Stimulated activated CD4-positive, alpha-beta T cell treated with anti-CD3 and anti-CD28 coated beads, Interleukin-12 subunit alpha, Interleukin-12 subunit beta, amount 100 ng/mL, for 48 hours (primary cell): ENCODE measurements around the gene ST3GAL6.

Experiments used
- DNase-seq, 3 donors: peaks; one replicate each; pipeline ENCODE4 v3.0.0-alpha.2; 2020; ENCODE audit warnings: low read depth in 2 of 3, low spot score in 1 of 3

Gene ST3GAL6

DNA sequence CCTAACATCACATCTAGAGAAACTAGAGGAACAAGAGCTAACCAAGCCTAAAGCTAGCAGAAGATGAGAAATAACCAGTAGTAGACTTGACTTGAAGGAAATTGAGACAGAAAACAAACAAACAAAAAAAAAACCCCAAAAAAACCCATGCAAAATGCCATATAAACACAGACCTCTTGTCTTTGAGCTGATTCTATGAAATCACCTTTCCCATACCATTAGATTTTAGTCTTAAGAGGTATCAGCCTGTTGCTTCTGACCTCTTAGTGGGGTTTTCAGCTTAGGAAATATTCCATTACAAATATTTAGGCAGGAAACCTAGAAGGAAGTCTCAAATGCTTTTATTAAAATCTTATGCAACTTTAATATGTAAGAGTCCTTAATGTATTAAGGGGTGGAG is 23.9 kb upstream of the ST3GAL6 start:
- no peak for DNase-seq

DNA sequence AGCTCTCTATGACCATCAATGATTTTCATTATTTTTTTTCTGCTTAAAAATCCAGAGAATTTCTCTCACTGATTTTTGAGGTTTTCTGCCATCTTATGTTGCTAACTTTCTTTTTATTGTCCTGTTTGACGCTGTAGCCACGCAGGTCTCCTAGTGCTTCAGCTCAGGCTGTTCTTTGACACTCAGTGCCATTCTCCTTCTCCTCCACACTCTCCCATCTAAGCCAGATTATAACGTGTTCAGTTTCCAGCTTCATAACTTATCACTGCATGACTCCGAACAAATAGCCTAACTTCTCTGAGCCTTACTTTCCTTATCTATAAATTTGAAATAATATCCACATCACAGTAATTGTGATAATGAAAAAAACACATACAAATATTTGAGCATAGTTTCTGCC is 22.8 kb upstream of the ST3GAL6 start:
- DNase-seq = no peak

DNA sequence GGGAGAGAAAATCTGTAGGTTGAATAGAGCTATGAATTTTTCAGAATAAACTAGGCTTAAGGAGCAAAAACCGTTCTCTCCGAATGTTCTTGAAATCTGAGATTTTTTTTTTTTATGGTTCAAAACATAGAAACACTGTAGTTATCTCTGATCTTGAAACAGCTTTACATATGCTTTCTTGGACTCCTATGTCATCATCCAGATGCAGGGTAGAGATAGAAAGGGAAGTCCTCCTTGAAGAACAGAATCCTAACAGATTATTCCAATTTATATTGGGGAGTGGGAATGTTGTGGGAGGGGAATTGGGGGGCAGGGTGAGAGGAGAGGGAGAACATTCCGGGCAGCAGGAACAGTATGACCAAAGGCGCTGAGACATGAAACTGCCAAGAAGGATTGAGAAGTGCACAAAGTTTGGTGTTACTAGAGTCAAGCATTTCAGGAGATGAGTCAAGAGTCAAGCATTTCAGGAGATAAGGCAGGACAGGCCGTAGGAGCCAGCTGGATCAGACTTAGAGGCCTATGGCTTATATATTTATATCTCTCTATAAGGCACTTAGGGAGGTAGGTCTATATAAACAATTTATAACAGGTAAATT is 21.9 kb upstream of the ST3GAL6 start:
- DNase-seq = no peak

DNA sequence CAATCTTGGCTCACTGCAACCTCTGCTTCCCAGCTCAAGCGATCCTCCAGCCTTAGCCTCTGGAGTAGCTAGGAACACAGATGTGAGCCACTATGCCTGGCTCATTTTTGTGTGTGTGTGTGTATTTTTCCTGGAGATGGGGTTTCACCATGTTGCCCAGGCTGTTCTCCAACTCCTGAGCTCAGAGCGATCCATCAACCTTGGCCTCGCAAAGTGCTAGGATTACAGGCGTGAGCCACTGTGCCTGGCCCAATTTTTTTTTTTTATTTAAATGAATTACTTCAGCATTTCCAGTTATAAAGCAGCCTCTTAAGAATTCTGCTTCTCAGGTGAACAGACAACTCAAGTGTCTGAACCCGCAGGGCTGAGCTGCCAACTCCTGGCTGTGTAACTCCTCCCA is 20.1 kb upstream of the ST3GAL6 start:
- DNase-seq = no peak

DNA sequence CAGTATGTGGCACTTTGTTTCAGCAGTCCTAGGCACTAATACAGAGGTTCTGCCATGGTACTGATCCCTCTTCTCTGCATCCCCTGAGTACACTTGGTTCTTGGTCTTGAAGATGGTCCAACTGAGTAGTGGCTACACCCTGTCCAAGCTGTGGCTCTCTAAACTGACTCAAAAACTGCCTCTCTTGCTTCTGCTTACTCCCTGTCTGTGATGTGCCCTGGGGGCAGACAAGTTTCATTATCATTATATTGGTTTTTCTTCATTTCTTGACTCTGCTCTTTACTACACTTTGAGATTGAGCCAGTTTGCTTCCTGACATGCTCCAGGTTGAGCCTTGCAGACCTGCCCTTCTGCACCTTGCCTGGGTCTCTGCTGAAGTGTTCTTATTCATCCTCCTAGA is 18.9 kb upstream of the ST3GAL6 start:
- DNase-seq = no peak

DNA sequence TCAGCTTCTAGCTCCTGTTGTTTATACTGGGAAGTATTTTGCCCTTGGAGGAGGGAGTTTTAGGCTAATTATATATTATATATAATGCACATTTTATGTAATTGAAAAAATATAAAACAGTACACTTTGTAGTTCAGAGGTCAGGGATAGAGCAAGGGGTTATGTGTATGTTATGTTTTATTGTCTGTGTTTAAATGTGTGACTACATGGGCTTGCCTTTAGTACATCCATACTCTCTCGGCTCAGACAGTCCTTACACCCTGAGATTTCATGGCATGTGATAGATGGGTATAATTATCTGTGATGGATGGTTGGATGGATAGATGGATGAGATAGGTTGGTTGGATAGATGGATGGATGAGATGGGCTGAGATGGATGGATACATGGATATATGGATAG is 17.4 kb upstream of the ST3GAL6 start:
- no peak for DNase-seq

DNA sequence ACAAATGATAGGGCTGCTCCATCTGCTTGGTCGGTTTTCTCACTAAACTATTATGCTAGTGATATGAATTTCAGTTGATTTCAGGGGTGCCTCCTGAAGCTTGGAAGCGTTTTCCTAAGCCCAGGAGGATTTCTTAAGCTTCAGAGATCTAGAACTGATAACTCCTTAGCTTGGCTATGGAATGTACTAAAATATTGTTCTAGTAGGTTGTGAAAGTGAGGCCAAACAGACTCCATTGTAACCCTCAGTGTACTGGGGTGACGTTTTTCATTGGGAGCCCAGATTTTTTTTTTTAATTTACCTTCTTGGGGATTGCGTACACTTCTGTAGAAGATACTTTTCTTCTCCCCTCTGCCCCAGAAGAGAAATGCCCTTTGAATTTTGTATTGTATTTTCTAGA is 17.0 kb upstream of the ST3GAL6 start:
- no peak for DNase-seq

DNA sequence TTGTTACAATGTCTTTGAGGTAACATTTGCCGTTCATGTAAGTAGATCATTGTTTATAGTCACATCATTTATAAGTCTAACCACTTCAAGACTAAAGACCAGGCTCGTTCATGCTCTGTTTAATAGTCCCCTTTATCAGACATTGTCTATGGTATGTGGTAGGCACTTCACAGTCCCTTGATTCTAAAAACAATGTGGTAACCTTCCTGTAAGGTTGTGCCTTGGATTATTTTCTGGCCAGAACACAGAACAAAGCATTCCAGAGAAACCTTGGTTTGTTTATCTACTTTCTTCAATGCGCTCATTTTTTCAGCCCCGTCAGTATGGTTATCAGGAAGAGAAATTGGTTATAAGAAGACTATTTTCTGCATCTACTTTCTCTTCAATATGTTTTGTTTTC is 16.3 kb upstream of the ST3GAL6 start:
- DNase-seq = no peak

DNA sequence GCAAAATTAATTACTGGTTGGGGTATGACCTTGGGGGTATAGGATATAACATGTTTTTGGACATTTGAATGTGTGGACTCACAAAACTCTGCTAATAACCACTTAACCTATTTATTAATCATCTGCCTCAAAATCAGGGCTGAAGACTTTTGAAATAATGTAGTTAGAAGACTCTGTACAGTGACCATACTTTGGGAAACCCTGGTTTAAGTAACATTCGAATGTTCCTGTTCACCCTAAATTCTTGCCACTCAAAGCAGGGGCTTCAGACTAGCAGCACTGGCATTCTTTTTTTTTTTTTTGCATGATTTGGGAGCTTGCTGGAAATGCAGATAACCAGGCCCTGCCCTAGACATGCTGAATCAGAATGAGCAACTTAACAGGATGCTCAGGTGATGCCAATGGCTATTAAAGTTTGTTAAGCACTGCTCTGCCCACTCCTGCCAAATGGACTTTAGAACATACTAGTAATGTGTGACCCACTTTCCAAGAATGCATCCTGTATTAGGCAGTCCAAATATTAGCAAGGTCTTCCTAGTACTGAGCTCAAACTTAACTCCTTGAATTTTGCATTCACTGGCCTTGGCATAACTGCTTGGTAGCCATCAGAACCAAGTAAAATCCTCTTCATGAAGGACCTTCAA is 12.7 kb upstream of the ST3GAL6 start:
- no peak for DNase-seq

DNA sequence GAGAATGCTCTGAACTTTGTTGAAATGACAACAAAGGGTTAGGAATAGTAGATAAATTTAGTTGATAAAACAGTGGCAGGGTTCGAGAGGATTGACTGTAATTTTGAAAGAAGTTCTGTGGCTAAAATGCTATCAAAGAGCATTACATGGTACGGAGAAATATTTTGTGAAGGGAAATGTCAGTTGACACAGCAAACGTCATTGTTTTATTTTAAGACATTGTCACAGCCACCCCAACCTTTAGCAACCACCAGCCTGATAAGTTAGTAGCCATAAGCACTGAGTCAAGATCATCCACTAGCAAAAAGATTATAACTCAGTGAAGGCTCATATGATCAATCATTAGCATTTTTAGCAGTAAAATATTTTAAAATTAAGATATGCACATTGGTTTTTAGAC is 8.7 kb upstream of the ST3GAL6 start:
- DNase-seq = no peak

DNA sequence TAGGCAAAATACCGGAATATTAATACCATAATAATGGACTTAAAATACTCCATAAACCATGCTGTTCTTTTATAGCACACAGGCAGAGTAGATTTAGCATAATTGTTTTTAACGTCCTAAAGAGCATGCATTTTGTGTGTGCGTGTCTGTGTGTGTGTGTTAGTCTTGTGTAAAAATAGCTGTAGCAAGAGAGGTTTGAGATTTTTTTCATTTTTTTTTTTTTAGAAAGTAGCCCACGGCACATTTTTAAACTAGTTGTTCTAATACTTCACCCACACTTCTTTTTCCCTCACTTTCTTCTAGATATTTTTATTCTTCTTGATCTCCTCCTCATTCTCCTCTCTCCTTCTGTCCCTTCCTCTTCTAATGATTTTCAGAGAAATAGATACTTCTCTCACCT is 7.5 kb upstream of the ST3GAL6 start:
- no peak for DNase-seq

DNA sequence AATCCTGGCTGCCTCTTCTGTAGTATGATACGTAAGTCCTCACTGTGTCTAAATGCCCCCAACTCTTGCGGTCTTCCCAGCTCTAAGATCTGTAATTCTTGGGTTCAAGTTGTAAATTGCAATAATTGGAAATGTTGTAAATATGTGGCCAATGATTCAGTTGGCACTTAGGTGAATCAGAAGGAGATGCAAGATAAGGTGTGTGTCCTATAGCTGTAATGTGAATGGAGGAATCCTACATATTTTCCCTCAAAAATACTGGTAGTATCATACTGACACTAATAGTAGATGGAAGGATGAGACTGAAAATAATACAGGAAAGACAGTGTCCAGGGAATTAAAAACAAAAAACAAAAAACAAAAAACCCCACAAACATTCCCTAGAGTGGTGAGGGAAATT is 3.5 kb upstream of the ST3GAL6 start:
- no peak for DNase-seq

DNA sequence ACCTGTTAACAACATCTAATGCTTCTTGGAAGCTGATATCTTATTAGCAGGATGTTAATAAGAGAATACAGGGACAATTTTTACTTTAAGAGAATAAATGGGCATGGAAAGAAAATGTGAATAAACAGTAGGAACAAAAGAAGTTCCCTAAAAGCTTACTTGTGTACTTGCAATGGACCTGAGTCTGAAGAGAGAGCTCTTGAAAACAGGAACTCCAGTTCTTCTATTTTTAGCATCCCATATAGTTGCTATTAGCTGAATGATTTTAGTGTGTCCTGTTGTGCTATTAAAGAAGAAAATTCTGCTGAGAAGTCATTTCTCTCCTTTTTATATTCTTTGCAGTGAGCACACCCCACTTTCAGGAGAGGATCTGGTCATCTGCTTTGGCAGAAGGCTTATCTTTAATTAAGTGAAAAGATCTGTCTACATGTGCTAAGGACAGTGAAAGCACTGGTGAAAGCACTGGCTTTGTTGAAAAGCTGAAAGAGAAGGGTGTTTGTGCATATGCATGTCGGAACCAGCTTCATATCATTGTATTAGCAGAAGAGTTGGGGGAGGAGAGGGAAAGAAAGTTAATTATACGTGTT is 1.4 kb upstream of the ST3GAL6 start:
- no peak for DNase-seq

DNA sequence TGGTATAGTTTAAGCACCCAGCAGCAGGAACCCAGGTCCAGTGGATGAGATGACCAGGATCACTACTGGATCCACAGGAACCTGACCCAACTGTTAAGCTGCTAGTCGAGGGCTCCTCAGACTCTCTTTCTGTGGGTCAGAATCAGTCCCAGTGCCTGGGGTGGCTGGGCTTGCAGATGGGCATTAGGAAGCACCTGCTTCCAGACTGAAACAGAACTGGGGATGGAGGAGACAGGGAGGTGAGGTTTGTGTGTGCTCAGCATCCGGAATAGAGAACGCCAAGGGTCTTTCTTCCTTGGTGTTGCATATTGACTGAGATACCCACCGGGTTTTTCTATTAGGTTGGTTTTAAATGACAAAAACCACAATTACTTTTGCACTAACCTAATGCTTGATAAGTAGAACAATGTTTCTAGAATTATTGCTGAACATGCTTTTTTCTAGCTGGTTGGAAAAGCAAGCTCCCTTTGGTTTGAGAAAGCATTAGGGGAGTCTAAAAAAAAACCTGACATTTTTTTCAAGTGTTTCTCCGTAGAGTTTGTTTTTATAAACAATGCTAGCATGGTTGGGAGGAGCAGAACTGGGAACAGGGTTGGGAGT is 779 bp downstream of the ST3GAL6 start:
- no peak for DNase-seq

DNA sequence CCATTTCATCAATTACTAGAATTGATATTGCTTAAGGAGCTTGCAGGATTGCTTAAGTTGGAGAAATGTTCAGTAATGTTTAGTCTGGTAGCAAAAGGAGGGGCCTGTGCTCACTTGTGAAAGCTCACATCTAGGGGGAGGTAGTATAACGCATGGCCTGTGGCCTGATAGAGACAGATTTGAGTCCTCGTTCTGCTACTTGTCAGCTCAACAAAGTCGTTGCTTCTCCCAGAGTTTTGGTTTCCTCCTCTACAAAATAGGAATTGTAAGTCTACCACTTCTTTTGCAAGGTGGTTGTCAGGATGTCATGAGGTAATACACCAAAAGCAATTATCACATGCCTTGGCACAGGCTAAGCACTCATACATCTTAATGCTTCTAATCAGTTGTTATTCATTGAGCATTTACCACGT is 1.3 kb downstream of the ST3GAL6 start:
- DNase-seq = no peak

DNA sequence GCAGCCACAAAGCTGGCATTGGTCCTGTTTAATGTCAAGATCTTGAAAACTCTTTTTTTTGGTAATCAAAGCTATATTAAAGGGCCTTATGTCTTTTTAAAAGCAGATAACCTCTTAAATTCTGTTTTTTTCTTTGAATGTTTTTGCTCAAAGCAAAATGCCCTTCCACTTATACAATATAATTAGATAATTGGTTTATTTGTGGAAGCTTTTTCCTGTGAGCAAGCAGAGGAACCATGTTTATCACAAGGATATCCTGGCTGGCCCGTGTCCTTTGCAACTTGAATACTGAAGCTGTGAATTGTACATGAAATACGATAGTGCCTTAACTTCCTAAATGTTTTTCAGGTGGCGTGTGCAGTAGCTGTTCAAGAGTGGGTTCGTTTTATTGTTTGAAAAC is 2.6 kb downstream of the ST3GAL6 start:
- no peak for DNase-seq

DNA sequence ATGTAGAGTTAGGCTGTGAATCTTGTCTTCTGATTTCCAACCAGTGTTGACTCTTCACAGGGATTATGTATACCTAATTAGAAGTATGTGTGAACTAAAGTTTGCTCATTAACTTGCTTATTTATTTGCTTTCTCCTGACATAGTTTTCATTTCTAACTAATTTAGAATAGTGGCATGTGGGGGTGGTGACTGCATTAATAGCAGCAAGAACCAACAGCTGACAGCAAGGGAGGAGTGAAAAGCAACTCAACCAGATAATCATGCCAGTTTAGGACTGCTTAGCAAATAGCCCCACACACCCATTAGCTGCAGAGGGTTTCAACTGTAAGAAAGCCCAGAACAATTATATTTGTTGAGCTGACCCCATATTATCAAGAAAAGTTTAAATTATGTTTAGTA is 3.8 kb downstream of the ST3GAL6 start:
- DNase-seq = no peak

DNA sequence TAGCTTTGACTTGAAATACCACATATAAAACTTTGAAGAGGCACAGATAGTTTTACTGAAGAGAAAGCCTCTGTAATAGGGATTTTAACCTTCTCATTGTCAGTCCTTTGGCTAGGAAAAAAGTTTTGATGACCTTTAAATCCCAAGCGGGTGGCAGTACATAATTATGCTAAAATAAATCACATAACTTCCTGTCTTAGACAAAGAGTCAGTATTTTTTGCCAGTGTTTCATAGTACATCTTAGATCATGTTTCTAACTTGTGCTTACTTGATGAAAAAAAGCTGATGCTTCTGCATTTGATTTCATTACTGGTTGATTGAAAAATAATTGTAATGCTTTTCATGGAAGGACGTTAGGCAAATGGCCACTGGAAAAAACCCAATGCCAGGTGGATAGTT is 5.8 kb downstream of the ST3GAL6 start:
- DNase-seq = no peak

DNA sequence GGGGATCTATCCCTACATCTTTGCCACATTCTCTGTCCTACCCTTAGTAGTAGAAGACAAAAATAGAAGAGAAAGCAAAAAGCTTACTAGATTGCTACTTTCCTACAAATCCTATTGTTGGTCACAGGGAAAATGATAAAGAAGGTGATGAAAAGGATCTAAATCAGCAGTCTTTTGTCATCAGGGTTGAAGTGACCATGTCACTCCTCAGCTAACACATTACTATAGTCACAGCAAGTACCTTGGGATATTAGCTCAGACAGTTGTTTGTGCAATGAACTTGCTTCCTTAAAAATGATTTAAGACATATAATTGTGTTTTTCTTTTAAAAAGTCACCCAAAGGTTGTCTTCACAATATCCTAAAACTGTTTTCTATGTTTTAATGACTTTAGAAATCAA is 6.3 kb downstream of the ST3GAL6 start:
- no peak for DNase-seq

DNA sequence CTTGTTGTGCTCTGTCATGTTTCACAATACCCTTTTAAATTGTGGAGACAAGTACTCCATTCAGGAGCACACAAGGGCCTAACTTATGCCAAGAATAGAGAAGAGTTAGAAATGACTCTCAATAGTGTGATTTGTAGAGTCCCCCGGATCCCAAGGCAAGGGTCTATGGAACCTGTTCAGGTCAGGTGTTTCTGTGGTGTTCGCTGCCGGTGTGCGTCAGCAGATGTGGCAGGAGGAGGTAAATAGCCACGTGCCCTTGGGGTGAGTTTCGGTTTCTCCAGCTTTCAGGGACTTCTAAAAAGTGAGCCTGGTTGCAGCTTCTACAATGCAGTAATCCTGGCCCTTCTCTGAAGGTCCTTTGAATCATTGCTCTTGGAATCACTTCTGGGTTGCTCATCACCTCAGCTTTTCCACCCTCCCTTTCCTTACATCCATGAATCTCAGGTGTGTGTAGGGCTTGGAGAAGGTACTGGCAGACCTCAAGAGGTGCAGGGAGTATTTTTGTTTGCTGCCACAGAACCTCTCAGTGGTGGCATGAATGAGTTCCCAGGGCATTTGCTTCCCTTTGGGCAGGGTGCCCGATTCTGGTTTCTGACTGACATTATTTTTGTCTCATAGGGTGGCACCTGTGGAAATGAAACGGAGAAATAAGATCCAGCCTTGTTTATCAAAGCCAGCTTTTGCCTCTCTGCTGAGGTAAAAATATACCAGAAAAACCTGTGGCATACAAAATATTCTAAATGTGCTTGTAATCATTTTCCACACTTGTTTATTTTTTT is 7.3 kb downstream of the ST3GAL6 start:
- DNase-seq = no peak

DNA sequence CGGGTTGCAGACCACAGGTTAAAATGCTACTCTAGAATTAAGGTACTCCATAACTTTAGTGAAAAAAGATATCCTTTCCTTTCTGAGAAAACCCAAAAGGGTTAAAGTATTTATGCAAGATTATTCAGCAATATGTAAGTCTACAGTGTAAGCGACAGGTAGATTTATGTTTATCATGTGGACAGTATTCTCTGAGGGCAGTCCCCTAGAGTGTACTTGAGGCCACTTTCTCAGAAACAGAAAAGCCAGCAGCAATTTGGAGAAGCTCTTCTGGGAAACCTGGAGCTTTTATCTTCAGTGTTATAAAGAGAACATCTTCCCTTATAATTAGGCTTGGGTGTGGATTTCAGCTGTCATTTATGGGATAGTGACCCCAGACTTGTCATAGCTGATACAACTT is 8.9 kb downstream of the ST3GAL6 start:
- DNase-seq = no peak
